NCI-H2227 (cell line): ENCODE data around the gene C3orf85.
"Not testable (repeated sequence)": the region's sequence is repeated elsewhere in the genome, so short reads cannot be mapped to it uniquely, and the experiment has no call there.

Experiments
- DNase-seq: peaks from one replicate; lab custom pipeline; 2025; ENCODE audit not compliant: unreplicated experiment; lab: John Stamatoyannopoulos, UW

C3orf85 gene, protein sequence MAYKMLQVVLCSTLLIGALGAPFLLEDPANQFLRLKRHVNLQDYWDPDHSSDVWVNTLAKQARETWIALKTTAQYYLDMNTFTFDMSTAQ

GRCh38 chr3:109136523-109136922, at the start of gene C3orf85:
C3orf85 (plus strand) TSS chr3:109136719; CDS start chr3:109136848, 129 bp downstream.
- no peak for DNase-seq

DNA sequence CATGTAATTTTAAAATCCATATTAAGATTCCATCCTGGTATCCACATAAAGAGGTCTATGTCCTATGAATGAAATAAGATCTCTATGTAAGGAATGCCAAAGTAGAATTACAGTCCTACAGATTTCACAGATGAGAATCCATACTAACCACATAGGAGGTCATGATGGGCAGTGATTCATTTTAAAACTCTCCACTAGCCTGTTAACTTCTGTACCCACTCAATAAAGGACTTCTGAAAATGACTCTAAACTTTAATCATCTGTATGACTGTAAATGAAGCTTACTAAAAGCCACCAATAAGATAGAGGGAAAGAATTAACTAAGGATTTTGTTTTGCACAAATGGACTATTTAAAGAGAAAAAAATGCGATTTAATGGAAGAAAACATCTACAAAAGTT, 47.3 kb upstream of the C3orf85 start:
- no peak for DNase-seq

GRCh38 chr3:109091846-109092245, 44.7 kb upstream of the C3orf85 start:
- no peak for DNase-seq

- DNase-seq, result no peak
Observed at GRCh38 chr3:109093561-109093960, 43.0 kb upstream of the C3orf85 start.

DNA sequence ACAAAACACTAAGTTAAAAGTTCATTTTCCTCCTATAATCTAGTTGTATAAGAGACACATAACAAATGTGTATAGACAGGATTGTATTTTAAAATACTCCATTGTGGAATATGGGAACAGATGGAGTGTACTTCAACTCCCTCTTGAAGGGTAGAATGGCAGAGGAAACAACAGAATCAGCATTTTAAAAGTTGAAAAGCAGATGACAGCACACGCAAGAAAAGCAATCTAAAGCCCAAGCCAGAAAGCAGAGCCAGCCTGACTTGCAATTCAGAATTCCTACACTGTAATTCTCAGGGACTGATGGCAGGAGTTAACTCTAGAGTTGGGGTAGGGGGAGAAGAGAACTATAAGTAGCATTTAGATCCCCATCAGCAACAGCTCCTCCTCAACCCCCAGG, 41.4 kb upstream of the C3orf85 start:
- no peak for DNase-seq

DNA sequence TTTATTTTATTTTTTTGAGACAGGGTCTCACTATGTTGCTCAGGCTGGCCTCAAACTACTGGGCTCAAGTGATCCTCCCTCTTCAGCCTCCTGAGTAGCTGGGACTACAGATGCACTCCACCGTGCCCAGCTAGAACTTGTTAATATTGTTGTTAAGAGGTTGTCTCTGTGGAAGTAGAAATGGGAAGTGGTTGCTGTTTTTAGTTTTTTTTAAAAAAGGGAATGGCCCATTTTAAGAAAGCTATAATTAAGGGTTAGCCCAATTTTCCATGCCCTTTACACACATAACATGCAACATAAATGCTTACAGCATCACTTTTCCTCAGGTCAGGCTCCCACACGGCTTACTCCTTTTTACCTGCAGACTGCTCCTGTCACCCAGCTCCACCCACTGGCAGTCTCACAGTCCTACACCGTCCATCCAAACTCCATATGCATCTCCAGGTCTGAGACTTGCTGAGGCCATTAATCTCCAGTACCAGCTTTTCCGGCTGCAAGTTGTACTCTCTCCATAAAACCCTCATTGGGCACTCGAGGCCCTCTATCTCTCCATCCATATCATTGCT, 38.4 kb upstream of the C3orf85 start:
- no peak for DNase-seq

DNA sequence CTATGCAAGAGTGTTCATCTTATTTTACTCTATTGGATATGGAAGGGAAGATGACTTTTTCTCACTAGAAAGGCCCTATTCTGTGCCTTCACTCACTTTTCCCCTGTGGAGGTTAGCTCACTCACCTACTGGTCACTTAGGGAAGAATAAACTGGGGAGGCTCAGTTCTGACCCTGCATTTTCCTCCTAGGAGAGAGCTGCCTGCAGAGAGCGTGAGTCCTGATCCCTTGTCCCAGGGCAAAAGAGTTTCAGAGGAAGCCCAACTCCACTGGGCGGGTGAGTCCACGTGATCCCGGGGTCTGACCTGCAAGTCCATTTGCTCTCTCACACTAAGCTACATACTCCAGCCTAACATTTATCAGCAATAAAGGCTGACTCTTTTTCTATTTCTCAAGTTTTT, 26.9 kb upstream of the C3orf85 start:
- DNase-seq, result no peak

- DNase-seq, result no peak
Observed at GRCh38 chr3:109112946-109113760, 23.4 kb upstream of the C3orf85 start.

GRCh38 chr3:109114746-109115145, 21.8 kb upstream of the C3orf85 start:
- no peak for DNase-seq

GRCh38 chr3:109115451-109115850, 21.1 kb upstream of the C3orf85 start:
- no peak for DNase-seq

DNA sequence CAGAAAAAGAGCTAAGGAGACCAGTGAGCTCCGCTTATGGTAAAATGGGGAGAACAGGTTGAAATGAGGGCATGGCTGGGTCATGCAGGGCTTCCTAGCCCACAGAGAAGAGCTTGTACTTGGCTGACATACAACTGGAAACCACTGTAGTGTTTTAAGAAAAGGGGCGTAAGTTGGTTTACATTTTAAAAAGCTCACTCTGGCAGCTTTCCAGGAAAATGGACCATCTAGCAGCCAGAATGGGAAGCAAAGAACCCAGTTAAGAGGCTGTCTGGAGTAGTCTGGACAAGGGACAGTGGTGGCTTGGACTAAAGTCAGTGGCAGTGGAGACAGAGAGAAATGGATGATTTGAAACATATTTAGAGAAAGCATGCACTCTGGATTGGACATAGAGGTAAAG, 20.5 kb upstream of the C3orf85 start:
- DNase-seq, result no peak

GRCh38 chr3:109117939-109118338, 18.6 kb upstream of the C3orf85 start, which contains the start of gene MORC1:
MORC1 (minus strand) TSS chr3:109118134; CDS start chr3:109118059, 75 bp downstream.
- DNase-seq, result no peak

GRCh38 chr3:109118584-109118983, 17.9 kb upstream of the C3orf85 start:
- no peak for DNase-seq

- DNase-seq, result no peak
Observed at GRCh38 chr3:109122690-109123089, 13.8 kb upstream of the C3orf85 start.

DNA sequence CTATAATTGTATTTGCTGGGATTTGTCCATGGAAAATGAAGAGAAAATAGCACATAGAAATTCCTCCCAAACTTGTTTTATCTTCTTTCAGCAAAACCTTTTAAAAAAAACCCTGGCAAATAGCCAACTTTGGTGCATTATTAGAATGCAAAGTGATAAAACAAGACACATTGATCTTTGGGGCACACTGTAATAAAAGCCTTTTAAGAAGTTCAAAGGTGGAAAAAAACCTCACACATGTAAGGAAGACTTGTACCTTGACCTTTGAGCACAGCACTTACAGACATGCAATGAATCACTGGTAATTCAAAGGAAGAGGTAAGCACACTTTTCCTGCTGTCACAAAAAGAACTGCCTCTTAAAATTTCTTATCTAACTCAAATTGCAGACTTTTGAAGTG, 10.6 kb upstream of the C3orf85 start:
- no peak for DNase-seq

DNA sequence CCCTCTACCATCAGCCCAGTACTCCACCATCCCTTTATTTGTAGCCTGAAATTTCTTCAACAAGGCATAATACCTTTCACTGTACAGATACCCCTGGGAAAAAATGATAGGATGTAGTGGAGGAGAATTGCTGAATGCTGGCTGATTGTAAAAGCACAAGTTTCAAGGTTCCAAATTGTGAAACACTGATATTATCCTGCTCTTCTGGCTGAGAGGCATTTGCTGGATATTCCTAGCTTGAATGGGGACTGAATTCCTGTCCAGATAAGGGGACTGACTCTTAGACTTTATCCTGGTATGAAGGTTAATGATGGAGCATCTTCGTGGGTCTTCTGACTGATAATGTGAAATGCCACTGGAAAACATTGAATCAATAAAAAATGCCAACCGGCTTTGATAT, 9.0 kb upstream of the C3orf85 start:
- DNase-seq, result no peak

GRCh38 chr3:109131276-109131675, 5.2 kb upstream of the C3orf85 start:
- no peak for DNase-seq

DNA sequence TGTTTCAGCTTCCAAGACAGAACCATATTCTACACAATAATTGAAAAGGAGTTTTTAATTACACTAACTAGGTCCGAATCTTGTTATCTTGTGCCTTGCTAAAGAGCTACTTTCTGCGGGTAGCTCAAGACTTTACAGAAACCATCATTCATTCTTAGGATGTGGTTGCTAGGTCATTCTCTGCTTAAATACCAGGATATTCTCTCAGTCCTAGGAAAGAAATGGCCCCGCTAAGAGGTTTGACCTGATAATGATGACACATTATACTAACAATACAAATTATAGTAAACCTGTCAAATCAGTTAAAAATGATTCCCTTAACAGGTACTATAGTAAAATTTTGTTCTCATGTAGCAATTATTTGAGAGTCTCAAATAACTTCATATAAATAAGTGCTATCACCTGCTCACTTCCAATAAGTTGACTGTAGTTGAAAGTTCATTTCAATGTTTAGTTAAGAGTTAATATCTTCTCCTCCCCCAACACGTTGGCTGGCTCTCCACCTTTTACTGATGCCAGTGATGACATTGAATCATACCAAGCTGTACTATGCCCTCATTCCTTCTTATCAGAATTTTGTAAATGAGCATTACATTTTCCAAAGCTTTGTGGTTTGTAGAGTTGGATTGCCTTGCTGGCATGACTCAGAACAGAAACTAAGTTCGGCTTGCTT, 3.6 kb upstream of the C3orf85 start:
- no peak for DNase-seq

GRCh38 chr3:109133474-109133816, 3.1 kb upstream of the C3orf85 start:
- DNase-seq, result not testable (repeated sequence)

DNA sequence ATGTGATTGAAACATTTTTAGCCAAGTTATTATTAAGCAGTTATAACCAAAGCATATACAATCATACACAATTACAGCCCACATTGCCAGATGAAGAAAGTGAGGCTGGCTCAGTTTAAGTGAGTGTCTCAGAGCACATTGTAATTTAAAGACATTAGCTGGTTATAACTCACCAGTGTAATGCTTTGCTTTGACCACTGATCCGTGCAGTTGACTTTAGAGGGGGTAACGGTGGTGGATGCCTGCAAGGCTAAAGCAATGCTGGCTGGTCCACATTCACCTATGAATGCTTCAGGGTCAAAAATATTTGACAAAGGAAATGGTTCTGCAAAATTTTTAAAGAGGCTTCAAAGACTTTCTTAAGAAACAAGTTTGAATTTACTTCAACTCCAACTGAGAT, 1.2 kb downstream of the C3orf85 start:
- no peak for DNase-seq

GRCh38 chr3:109140318-109140717, 3.8 kb downstream of the C3orf85 start:
- no peak for DNase-seq

GRCh38 chr3:109143646-109144045, 7.1 kb downstream of the C3orf85 start:
- DNase-seq, result no peak
